ENCODE measurements around the gene PAPOLG.

GRCh38 chr2:60831921-60832320 is 75.9 kb downstream of the PAPOLG start:
- TF ChIP-seq, protein P1, sequence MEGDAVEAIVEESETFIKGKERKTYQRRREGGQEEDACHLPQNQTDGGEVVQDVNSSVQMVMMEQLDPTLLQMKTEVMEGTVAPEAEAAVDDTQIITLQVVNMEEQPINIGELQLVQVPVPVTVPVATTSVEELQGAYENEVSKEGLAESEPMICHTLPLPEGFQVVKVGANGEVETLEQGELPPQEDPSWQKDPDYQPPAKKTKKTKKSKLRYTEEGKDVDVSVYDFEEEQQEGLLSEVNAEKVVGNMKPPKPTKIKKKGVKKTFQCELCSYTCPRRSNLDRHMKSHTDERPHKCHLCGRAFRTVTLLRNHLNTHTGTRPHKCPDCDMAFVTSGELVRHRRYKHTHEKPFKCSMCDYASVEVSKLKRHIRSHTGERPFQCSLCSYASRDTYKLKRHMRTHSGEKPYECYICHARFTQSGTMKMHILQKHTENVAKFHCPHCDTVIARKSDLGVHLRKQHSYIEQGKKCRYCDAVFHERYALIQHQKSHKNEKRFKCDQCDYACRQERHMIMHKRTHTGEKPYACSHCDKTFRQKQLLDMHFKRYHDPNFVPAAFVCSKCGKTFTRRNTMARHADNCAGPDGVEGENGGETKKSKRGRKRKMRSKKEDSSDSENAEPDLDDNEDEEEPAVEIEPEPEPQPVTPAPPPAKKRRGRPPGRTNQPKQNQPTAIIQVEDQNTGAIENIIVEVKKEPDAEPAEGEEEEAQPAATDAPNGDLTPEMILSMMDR (conservative IDR thresholded peaks at IDR 0.05; ENCODE audit: low read depth, low read length) = no peak
- TF ChIP-seq POLR2A (IDR thresholded peaks at IDR 0.05; ENCODE audit: low read depth, low read length) (no peak), ELK1 (IDR thresholded peaks at IDR 0.05; ENCODE audit: borderline replicate concordance, low read depth, low read length) (no peak), MAFK (IDR thresholded peaks at IDR 0.05; ENCODE audit: low read depth, low read length) (no peak), MAZ (IDR thresholded peaks at IDR 0.05; ENCODE audit: borderline replicate concordance, low read depth, low read length) (no peak), RCOR1 (IDR thresholded peaks at IDR 0.05; ENCODE audit: insufficient replicate concordance, low read length) (no peak), RFX5 (IDR thresholded peaks at IDR 0.05; ENCODE audit: low read depth, low read length) (no peak), FOS (IDR thresholded peaks at IDR 0.05; ENCODE audit: low read depth, low read length) (no peak), CEBPB (IDR thresholded peaks at IDR 0.05; ENCODE audit: low read depth, low read length) (no peak), BHLHE40 (IDR thresholded peaks at IDR 0.05; ENCODE audit: low read depth, low read length) (no peak)
